ENCODE data around the gene ARRDC5.
"Not testable (repeated sequence)": the region's sequence is repeated elsewhere in the genome, so short reads cannot be mapped to it uniquely, and the experiment has no call there.

ARRDC5 gene

DNA sequence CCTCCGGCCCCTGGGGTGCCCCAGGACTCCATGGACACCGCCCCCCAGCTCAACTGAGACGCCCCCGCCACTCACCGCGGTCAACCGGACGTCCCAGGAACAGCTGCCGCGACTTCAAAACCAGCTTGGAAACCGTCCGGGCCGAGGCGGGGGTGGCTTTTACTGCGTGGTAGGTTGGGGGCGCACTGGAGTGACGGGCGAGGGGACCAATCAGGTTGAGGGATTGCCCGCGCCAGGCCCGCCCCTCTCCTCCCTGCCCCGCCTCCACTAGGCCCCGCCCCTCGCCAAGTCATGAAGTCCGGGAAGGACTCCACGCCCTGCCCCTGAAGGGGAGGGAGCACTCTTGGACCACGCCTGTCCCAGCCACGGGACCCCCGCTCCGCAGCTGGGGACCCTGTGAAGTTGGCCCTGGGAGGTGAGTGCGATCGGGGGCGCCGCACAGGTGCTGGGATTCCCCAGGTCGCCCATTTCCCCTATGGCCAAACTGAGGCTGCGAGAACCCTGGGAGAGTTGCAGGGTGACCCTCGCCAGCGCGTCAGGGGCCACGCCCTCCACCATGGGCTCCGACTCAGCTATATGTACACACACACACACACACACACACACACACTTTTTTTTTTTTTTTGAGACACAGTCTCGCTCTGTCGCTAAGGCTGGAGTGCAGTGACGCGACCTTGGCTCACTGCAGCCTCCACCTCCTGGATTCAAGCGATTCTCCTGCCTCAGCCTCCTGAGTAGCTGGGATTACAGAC is 35.0 kb downstream of the ARRDC5 start, which contains the start of gene PLIN3:
PLIN3 (minus strand) TSS at position 134 of the 752 bp plus-strand sequence. CDS start 6,273 bp downstream, outside the sequence.
- peak; percentile 92 for DNase-seq

- DNase-seq = peak; percentile 63
Observed at GRCh38 chr19:4866595-4867424, 35.9 kb downstream of the ARRDC5 start.

- no peak for DNase-seq
Observed at GRCh38 chr19:4861147-4861546, 41.5 kb downstream of the ARRDC5 start.

- no peak for DNase-seq
Observed at GRCh38 chr19:4859697-4860096, 43.0 kb downstream of the ARRDC5 start.

- not testable (repeated sequence) for DNase-seq
Observed at GRCh38 chr19:4856468-4856867, 46.2 kb downstream of the ARRDC5 start.

- DNase-seq = not testable (repeated sequence)
Observed at GRCh38 chr19:4853506-4853905, 49.2 kb downstream of the ARRDC5 start.

GRCh38 chr19:4852484-4852883 is 50.2 kb downstream of the ARRDC5 start:
- DNase-seq = no peak

DNA sequence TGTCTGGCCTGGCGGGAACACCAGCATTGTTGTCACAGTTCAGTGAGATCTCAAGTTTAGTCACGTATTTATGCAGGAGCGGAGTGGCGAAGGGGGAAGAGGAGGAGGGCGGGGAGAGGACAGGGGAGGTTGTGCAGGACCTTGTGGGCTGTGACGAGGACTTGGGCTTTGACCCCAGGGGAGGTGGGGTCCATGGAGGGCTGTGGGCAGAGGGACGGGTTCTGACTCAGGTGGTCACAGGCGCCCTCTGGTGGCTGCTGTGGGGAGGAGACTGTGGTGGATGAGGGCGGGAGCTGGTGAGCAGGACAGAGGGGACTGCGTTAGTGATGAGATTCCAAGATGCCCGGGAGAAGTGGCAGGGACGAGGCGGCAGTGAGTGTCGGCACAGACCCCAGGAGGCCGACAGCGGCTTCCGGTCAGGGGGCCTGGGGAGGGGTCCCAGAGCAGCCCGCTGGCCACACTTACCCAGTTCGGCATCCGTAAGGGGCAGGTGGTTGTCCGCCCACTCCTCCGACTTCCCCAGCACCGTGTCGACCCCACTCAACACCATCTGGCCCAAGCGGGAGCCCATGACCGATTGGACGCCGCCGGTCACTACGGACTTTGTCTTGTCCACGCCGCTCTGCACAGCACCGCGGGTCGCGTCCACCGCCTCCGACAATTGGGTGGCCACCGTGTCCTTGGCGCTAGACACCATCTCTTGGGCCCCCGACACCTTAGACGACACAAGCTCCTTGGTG is 51.0 kb downstream of the ARRDC5 start:
- DNase-seq = peak; percentile 76

GRCh38 chr19:4849019-4849418 is 53.7 kb downstream of the ARRDC5 start:
- DNase-seq = no peak

GRCh38 chr19:4847190-4847973 is 55.3 kb downstream of the ARRDC5 start:
- no peak for DNase-seq

- not testable (repeated sequence) for DNase-seq
Observed at GRCh38 chr19:4845975-4846374, 56.7 kb downstream of the ARRDC5 start.

DNA sequence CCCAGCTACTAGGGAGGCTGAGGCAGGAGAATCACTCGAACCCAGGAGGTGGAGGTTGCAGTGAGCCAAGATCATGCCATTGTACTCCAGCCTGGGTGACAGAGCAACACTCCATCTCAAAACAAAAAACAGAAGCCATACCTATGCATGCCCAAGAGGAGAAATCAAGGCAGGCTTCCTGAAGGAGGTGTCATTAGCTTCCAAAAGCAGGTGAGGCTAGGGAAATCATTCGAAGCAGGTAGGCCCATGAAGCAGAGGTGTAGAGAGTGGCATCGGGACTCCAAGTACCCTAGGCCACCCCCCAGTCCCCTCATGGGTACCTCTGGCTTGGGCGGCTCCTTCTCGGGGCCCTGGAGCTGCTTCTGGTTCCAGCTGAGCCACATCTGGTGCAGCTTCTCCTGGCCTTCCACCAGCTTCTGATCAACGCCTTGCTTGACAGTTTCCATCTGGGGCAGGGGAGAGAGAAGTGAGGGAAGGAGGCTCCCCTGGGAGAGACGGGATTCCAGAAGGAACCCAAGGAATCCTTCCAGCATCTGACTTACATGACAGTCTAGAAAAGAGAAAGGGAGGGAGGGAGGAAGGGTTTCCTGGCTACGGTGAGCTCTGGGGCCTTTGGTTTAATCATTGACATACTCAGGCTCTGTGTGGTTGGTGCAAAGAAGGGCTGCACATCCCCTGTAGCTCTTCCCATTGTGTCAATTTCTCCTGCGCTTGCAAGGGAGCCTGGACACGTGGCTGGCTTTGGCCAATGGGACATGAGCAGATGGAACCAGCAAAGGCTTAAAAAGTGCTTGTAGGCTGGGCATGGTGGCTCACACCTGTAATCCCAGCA is 58.1 kb downstream of the ARRDC5 start:
- DNase-seq = no peak

GRCh38 chr19:4843647-4843965 is 59.1 kb downstream of the ARRDC5 start:
- no peak for DNase-seq
